ENCODE measurements around the gene MET.
"Not testable (repeated sequence)": the region's sequence is repeated elsewhere in the genome, so short reads cannot be mapped to it uniquely, and the experiment has no call there.

The MET gene
- total RNA-seq = 0 to 5.6 (median 0) reads per million in 3 experiments

DNA sequence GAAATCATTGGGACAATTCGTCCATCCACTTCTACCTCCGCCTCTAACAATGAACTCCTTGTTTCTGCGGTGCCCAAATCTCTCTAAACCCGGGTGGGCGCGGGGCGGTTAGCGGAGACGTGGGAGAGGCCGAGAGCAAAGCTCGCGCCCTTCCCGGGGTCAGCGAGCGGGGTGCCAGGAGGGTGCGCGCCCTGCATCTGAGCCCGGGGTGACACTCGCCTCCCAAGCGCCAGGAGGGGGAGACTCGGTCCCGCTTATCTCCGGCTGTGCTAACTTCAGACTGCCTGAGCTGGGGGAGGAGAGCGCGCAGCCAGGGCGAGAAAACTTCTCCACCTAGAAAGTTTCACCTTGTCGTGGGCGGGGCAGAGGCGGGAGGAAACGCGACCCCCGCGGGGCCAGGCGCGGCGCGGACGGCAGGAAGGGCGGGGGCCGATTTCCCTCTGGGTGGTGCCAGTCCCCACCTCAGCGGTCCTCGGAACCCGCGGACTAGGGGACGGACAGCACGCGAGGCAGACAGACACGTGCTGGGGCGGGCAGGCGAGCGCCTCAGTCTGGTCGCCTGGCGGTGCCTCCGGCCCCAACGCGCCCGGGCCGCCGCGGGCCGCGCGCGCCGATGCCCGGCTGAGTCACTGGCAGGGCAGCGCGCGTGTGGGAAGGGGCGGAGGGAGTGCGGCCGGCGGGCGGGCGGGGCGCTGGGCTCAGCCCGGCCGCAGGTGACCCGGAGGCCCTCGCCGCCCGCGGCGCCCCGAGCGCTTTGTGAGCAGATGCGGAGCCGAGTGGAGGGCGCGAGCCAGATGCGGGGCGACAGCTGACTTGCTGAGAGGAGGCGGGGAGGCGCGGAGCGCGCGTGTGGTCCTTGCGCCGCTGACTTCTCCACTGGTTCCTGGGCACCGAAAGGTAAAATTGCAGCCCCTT is at the start of gene MET:
Gene MET (plus strand): TSS at position 516 of the 915 bp plus-strand sequence. CDS start 26,889 bp downstream, outside the sequence.
- DNase-seq = no peak

DNA sequence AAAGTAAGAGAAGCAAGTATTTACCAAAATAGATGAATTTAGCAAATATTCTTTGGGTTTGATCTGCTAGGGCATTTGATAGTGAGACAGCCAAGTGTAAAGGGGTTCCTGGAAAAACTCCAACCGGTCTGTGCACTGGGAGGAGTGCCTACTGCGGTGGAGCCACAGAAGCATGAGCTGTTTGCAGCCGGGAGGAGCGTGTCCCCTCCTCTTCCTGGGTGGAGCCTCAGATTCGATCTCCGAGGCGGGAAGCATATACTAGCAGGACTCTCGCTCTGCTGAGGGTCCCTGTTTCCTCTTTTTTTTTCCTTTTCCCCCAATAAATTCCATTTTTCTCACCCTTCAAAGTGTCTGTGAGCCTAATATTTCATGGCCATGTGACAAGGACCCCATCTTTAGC is 45.1 kb upstream of the MET start:
- DNase-seq = no peak

DNA sequence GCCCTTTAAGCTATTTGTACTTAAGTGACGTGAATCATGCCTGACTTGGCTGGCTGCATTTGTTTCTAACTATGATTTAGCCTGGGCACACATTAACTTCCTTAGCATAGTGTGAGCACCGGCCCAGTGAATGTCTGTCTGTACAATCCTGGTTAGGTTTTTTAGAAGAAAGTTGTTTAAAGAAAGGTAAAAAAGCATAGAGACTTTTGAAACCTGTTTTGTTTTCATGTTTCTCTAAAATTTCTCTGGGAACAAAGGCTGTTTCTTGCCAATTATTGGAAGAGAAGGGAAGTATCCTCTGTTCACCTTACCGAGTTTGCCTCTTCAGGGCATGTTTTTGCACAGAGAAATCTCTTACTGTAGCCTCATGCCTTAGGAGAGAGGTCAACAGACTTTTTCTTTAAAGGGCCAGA is 42.9 kb upstream of the MET start:
- DNase-seq = no peak

DNA sequence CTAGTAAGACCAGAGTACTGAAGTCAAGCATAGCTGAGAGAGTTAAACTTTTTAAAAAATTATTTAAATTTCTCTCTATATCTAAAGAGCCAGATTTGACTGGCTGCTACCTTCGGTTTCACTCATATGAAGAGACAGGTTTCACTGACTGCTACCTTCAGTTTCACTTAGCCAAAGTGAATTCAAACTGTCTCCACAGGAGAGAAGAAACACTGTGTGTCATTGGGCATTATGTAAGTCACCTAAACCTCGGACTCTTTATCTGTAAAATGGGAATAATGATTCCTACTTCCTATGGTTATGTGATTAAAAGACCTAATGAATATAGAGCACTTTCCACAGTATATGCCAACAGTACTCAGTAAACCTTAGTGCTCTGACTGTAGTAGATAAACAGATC is 41.6 kb upstream of the MET start:
- no peak for DNase-seq

DNA sequence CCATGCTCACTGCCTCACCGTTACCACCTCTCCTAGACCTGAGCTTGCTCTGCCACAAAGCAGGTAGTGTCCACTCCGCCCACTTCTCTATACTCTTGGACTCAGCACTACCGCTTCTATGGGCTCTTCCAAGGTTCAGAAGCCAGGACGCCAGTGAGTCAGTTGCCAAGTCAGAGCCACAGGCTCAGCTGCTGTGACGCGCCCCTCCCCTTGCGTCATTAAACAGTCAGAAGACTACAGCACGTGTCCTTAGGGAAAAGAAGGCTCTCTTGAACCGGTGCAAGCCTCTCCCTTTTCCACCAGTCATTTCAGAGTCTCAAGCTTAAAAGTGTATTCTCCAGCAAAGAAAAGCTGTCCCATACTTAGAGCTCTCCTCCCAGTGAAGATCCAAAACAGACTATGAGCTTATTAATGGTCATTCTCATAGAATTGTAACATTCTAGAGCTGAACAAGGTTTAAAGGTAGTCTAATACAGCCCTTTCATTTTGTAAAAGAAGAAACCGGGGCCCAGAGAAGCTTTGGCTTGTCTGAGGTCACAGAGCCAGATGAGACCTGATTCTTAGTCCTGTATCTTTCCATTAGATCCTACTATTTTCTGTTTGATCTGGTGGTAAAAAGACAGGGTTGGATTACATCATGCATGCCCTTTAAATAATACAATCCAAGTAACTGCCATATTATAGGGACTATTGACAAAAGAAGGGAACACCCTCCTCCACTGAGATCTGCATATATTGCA is 40.9 kb upstream of the MET start:
- no peak for DNase-seq

DNA sequence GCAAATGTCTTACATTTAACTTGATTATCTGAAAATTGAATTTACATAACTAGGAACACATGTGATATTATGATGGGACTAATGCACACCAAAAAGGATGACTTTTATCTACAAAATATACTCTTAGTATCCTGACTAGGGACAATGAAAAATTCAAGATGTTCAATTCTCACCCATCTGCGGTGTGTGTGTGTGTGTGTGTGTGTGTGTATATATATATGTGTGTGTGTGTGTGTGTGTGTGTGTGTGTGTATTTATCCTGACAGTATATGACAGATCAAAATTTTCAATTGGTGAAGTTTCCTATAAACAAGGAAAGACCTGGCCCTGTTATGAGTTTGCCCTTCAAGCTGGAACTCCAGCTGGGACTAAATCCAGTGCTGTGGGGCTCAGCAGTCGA is 40.3 kb upstream of the MET start:
- DNase-seq = no peak

DNA sequence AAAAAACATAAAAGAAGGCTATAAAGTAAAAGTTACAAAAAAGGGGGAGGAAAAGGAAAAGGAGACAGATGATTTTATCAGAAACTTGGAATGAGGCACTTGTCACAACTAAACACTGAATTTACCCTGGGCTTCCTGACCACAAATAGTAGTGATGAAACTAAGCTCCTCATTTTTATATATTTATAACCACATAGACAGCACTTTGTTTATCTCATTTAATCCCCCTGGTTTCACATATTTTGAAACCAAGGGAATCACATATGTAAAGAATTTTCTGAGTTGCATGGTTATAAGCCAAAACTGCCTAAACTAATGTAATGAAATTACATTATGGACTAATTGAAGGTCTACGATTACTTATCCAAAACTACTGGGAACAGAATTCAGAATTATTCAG is 39.6 kb upstream of the MET start:
- no peak for DNase-seq

DNA sequence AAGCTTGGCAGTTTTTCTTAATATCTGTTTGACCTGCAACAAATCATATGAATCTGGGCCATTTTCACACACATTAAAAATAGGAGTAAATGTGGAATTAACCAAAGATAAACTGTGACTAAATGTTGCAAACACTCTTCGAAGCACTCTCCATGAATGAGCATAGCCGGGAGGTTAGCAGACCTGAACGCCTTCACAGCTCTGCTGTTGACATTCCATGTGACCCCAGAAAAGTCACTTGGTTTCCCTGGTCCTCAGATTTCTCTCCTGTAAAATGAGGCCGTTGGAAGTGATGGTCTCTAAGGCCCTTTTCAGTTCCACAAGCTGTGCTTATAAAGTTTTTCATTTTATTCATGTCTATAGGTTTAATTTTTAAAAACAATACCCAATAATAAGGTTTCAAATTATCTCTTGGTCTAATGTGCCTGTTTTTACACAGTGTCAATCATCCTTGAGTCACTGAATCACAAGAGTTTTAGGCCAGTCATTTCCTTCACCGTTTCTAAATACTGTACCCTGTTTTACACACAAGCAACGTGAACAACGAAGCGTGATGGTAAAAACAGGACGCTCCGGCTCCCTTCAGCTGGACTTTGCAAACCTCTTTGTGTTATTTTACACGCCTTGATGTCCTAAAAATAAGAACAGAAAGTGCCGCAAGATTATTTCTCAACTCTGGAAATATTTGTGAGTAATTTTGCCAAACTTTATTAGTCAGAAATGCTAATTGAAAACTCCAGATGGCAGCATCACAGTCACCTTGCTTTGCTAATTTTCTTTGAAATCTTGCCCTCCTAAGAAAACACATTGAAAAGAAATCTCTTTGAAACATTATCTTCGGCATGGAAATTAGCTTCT is 38.6 kb upstream of the MET start:
- no peak for DNase-seq

DNA sequence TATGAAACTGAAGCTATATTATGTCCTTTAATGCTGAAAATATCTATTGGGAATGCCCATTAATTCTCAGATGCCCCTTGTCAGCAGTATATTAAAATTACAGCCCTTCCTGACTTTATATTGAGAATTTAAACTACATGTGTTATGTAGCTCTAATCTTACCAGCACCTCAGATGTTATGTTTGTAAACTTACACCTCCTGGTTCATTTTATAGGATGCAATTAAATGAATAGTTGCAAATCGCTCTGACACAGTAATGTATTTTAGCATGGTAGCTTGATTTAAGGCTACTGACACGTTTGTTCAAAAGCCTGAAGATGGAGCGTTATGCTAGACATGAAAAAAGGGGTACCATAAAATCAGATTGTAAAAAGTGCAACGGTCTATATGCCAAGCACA is 35.0 kb upstream of the MET start:
- no peak for DNase-seq

DNA sequence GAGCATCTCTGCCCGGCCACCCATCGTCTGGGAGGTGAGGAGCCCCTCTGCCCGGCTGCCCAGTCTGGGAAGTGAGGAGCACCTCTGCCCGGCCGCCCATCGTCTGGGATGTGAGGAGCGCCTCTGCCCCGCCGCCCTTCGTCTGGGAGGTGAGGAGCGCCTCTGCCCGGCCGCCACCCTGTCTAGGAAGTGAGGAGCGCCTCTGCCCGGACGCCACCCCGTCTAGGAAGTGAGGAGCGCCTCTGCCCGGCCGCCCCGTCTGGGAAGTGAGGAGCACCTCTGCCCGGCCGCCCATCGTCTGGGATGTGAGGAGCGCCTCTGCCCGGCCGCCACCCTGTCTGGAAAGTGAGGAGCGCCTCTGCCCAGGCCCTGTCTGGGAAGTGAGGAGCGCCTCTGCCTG is 33.4 kb upstream of the MET start:
- DNase-seq = not testable (repeated sequence)

DNA sequence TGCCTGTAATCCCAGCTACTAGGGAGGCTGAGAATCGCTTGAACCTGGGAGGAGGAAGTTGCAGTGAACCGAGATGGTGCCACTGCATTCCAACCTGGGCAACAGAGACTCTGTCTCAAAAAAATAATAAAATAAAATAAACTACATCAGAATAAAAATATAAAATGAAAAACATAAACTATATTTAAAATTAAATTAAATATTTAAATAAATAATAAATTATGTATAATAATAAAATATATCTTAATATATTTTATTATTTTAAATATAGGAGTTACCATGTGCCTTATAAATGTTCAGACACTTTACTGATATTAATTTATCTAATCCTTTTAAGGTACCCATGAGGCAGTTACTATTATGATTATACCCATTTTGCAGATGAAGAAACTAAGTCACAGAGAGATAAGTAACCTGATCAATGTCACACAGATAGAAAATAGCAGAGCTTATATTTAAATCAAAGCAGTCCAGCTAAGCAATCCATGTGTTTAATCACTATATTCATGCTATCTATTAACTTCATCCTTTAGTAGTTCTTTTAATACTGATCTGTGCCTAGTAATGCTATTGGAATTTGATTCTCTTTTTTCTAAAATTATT is 30.3 kb upstream of the MET start:
- DNase-seq = no peak

DNA sequence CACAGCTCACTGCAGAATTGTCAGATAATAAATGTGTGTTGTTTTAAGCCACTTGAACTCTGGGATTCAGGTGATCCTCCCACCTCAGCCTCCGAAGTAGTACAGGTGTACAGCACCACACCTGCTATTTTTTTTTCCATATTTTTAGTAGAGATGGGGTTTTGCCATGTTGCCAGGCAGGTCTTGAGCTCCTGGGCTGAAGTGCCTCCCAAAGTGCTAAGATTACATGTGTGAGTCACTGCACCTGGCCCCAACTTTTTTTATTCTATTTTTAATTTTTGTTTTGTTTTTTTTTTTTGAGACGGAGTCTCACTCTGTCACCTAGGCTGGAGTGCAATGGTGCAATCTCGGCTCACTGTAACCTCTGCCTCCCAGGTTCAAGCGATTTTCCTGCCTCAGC is 28.8 kb upstream of the MET start:
- DNase-seq = not testable (repeated sequence)

DNA sequence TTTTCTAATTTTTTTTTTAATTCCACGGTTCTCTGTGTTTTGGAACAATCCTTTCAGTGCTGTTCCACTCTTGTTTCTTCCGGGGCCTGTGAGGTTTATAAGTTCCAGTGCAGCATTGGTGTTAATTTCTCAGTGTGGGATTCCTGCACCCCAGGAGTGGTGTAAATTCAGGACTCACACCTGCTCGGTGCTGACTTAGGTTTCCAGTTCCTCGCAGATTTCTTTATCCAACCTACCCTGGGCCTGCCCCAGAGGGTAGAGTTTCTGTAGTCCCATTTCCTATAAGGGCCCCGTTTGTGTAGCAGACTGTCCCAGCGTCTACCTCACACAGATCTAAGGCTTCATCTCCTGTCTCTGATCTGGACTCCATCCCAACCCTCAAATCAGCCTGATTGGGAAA is 27.4 kb upstream of the MET start:
- DNase-seq = no peak

DNA sequence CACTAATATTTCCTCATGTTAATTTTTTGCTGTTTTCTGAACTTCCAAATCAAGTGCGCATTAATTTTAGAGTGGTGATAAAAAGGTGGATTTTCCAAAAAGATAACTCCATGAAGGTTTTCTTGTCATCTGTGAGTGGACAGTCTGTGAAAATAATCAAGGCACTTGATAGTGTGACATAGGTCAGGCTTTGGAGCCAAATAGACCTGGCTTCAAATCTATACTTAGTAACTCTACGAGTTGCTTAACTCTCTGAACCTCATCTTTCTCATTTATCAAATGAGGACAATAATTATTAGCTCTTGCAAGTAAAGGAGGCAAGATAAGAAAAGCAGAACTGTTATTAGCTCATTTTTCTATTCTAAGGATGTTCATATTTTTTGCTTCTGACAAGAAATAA is 24.7 kb upstream of the MET start:
- DNase-seq = no peak

DNA sequence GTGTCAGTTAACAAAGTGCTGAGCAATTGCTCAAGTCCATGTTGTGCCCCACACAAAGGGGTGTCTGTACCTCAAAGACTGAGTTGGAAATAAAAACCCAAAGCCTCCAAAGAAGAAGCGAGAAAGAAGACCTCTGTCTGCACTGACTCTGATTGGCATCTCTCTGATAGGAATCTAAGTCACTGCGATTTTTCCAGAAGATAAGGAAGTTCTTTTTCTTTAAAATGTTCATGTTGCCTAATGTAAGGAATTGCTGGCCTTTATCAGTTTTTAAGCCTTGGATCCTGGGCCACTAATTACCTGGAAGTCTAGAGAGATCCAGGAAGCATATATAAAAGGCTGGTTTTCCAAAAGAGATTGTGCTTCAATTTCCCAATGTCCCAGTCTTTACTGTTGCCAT is 24.1 kb upstream of the MET start:
- DNase-seq = no peak

DNA sequence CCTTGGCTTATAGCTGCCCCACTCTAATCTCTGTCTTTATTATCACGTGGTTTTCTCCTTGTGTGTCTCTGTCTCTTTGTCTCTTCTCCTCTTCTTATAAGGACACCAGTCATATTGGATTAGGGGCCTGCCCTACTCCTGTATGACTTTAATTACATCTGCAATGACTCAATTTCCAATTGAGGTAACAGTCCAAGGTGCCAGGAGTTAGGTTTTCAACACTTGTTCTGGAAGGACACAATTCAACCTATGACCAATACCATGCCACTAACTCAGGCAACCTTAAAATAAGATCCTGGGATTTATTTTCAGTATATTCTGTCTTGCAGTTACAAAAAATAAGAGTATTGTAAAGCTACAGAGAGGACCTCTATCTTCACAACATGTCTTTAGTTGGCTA is 21.6 kb upstream of the MET start:
- DNase-seq = no peak

DNA sequence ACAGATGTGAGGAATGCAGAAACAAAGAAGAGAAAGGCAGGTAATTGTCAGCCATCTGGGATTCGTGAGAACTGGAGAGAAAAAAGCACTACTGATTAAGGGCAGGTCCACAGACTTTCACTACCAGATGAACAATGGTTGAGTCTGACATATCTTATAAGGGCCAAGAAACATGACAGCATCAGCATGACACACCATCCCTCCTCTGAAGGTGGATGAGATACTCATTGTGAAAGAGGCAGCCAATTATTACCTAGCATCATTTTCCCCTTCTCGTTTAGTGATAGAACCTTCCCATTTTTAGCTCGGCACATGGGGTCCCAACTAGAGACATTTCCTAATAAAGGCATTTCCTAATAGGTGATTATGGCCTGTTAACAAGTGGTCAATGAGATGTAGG is 19.2 kb upstream of the MET start:
- DNase-seq = no peak

DNA sequence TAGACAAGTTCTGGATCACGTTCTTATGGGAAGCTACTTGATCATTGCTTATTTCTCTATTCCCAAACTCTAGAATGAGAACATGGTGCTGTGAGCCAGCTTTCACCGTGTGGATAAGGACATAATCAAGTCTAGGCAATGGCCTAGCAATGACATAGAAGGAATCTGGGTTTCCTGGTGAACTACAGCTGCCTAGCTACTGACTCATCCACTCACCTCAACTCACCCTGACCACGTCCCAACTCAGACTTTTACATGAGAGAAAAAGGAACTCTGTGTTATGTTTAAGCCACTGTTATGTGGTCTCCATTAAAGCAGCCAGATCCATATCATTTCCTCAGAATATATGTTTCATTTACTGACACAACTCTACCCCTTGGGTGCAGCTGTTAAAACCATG is 18.8 kb upstream of the MET start:
- no peak for DNase-seq

DNA sequence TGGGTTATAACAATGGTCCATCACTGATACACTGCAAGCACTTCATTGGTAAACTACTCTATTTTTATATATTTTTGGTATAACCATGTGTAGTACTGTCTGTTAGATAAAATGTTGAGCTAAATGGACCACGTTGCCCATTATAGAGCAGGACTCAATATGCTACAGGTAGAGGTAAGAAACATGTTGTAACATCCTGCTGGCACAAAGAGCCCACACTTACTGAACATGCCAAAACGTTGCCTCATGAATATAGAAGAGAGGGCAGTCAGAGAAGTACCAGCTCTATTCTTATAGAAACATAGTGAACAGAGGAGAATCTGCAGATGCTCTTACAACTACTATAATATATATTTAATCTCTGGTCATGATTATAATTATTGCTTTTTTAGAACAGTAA is 18.4 kb upstream of the MET start:
- no peak for DNase-seq

DNA sequence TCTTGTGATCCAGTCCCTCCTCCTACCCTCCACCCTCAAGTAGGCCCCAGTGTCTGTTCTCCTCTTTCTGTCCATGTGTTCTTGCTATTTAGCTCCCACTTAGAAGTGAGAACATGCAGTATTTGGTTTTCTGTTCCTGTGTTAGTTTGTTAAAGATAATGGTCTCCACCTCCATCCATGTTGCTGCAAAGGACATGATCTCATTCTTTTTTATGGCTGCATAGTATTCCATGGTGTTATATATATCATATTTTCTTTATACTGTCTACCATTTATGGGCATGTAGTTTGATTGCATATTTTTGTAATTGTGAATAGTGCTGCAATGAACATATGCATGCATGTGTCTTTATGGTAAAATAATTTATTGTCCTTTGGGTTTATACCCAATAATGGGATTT is 12.7 kb upstream of the MET start:
- DNase-seq = not testable (repeated sequence)

DNA sequence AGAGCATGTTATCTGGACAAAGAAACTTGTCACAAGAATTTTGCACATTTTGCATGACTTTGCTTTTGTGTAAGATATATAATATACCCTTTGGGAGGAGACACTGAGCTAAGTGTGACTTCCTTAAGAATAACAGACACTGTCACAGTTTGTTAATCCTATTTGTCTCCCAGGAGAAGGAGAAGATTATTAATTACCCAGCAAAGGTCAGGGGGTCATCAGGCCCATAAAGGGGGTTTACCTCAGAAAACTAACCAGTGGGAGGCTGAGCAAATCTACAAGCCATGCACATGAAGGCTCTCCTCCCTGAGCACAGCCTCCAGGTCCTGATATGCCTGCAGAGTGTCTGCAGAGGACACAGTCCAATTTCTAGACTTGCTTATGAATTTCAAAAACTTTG is 10.1 kb upstream of the MET start:
- DNase-seq = no peak

DNA sequence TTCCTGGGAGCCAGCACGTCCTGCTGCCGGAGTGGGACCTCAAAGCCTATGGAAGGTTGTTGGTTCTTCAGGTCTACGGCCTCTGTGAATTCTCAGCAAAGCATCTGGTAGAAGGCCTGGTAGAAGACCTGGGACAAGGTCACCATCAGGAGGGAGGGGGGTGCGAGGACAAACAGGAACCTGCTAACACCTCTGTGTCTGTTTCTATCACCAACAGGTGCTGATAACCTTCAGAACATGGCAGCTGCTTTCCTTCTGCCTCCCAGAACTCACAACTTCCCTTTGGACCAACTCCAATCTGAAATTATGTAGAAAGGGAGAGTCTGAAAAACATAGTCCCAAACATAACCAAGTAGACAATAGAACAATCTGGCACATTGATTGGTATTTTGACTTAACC is 8.3 kb upstream of the MET start:
- no peak for DNase-seq

Data from central memory CD4-positive, alpha-beta T cell (primary cell).